Measurements from ENCODE around the gene CALN1.

DNA sequence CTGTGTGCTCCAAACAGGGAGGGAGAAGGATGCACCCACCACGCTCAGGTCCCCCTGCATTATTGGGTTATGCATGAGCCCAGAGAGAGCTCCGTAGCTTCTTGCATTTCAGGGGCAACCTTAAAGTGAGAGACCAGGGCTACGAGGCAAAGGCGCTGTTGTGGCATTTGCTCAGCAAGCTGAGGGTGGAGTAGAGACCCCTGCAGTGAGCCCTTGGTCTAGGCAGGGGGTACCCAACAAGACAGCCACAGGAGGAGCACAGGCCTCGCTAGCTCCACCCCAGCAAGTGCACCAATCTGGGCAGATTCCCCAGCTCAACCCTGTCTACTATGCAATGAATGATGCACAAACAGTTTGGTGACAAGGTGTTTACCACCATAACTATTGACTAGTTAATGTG lies 198.4 kb downstream of the CALN1 start:
- TF ChIP-seq, protein P1, sequence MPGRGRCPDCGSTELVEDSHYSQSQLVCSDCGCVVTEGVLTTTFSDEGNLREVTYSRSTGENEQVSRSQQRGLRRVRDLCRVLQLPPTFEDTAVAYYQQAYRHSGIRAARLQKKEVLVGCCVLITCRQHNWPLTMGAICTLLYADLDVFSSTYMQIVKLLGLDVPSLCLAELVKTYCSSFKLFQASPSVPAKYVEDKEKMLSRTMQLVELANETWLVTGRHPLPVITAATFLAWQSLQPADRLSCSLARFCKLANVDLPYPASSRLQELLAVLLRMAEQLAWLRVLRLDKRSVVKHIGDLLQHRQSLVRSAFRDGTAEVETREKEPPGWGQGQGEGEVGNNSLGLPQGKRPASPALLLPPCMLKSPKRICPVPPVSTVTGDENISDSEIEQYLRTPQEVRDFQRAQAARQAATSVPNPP (IDR thresholded peaks at IDR 0.05; ENCODE audit: borderline replicate concordance, insufficient read depth, insufficient read length): no peak
- TF ChIP-seq SMC3 (conservative IDR thresholded peaks at IDR 0.05; ENCODE audit: insufficient read depth, low read depth, low read length): no peak
- no peak for TF ChIP-seq ATF1 (CRISPR knock-in tag; IDR thresholded peaks at IDR 0.05)
- TF ChIP-seq ATF1 (tag; IDR thresholded peaks at IDR 0.05): no peak
- TF ChIP-seq FOXP1 (CRISPR knock-in tag; IDR thresholded peaks at IDR 0.05): no peak
- TF ChIP-seq POLR2B (IDR thresholded peaks at IDR 0.05; ENCODE audit: low read depth, partially characterized antibody): no peak
- TF ChIP-seq DNMT1 (IDR thresholded peaks at IDR 0.05): no peak
- no peak for TF ChIP-seq FOXK2 (conservative IDR thresholded peaks at IDR 0.05 in 1 of 2, IDR thresholded peaks at IDR 0.05 in 1 of 2; ENCODE audit: low read depth in 2 of 2)
- TF ChIP-seq, protein P2, sequence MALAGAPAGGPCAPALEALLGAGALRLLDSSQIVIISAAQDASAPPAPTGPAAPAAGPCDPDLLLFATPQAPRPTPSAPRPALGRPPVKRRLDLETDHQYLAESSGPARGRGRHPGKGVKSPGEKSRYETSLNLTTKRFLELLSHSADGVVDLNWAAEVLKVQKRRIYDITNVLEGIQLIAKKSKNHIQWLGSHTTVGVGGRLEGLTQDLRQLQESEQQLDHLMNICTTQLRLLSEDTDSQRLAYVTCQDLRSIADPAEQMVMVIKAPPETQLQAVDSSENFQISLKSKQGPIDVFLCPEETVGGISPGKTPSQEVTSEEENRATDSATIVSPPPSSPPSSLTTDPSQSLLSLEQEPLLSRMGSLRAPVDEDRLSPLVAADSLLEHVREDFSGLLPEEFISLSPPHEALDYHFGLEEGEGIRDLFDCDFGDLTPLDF (CRISPR knock-in tag; IDR thresholded peaks at IDR 0.05): no peak
- TF ChIP-seq, protein P3, sequence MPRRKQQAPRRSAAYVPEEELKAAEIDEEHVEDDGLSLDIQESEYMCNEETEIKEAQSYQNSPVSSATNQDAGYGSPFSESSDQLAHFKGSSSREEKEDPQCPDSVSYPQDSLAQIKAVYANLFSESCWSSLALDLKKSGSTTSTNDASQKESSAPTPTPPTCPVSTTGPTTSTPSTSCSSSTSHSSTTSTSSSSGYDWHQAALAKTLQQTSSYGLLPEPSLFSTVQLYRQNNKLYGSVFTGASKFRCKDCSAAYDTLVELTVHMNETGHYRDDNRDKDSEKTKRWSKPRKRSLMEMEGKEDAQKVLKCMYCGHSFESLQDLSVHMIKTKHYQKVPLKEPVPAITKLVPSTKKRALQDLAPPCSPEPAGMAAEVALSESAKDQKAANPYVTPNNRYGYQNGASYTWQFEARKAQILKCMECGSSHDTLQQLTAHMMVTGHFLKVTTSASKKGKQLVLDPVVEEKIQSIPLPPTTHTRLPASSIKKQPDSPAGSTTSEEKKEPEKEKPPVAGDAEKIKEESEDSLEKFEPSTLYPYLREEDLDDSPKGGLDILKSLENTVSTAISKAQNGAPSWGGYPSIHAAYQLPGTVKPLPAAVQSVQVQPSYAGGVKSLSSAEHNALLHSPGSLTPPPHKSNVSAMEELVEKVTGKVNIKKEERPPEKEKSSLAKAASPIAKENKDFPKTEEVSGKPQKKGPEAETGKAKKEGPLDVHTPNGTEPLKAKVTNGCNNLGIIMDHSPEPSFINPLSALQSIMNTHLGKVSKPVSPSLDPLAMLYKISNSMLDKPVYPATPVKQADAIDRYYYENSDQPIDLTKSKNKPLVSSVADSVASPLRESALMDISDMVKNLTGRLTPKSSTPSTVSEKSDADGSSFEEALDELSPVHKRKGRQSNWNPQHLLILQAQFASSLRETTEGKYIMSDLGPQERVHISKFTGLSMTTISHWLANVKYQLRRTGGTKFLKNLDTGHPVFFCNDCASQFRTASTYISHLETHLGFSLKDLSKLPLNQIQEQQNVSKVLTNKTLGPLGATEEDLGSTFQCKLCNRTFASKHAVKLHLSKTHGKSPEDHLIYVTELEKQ (CRISPR knock-in tag; IDR thresholded peaks at IDR 0.05): no peak
- no peak for TF ChIP-seq ESRRA (IDR thresholded peaks at IDR 0.05; ENCODE audit: borderline replicate concordance, low read depth)
- TF ChIP-seq NR2C2 (CRISPR knock-in tag; IDR thresholded peaks at IDR 0.05): no peak
- no peak for TF ChIP-seq NR2C2 (tag; IDR thresholded peaks at IDR 0.05)
